LoVo (cell line): ENCODE results near the gene MYO3B.

Experiments used
- DNase-seq: peaks from one replicate; pipeline ENCODE4 v3.0.0-alpha.2; 2016; ENCODE audit warnings: low spot score

Gene MYO3B

DNA sequence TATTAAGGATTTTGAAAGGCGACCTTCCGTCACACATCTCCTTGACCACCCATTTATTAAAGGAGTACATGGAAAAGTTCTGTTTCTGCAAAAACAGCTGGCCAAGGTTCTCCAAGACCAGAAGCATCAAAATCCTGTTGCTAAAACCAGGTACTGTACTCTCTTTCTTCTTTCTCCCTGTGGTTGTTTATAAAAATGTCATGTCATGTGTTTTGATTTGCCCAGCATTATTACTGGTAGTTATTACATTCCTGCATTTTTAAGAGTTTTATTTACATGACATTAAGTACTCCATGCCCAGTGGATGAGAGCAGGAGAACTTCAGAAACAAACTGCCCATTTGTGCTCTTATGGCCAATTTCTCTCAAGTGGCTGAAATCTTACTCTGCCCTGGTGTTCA is 191.3 kb downstream of the MYO3B start:
- no peak for DNase-seq

DNA sequence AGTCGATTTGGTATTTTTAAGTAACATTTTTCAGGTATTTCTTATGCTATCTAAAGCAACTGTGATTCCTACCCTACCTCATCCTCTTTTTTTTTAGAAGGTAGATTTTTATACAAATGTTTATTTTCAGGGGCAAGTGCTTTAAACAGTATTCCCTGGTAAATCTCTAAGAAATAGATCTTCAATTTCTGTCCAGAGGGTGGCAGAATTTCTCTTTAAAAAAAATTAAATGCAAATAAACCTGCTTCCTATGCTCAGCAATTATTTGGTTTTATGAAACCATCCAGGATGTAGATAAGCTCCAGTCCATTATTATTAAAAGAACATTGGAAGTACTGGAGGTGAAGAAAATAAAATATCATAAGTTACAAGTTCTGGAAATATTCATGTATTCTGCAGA is 191.9 kb downstream of the MYO3B start:
- peak; percentile 22 for DNase-seq

GRCh38 chr2:170371231-170371998 is 193.5 kb downstream of the MYO3B start:
- no peak for DNase-seq

DNA sequence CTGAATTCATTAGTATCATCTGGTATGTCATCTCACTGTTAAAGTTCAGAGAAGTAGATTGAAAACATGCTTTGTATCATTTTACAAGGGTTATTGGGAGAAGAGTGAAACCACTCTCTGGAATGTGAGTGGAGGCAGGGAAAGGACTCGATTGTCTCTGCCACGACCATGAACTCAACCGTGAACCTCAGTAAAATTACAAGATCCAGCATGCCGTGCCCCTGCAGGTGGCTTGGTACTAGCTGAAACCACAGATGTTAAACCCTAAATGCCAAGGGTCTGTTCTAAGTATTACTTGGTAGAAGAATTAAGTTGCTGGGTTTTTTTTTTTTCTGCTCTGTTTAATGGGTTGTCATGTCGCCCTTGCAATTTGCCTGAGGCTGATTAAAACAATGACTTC is 197.2 kb downstream of the MYO3B start:
- no peak for DNase-seq

- DNase-seq, result peak; percentile 13
These were observed 199.7 kb downstream of the MYO3B start for GRCh38 chr2:170377500-170378207.

GRCh38 chr2:170380267-170380666 is 202.3 kb downstream of the MYO3B start:
- no peak for DNase-seq

- DNase-seq, result no peak
These were observed 203.7 kb downstream of the MYO3B start for GRCh38 chr2:170381678-170382077.

DNA sequence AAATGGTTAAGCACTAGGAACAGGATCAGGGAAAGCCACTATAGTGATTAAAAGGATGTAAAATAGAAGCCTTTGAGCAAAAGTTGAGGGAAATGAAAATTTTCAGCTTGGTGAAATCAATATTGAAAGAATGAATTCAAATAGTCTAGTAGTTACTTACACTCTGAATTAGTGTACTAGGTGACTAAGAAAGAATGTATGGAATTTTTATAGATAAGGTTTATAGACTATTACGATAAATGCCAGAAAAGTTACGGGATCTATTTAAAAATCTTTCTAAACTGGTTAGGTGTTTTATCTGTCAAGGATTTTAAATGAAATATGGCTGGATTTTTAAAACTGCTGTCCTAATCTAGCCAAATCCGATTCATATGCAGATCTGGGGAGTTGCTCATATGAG is 208.6 kb downstream of the MYO3B start:
- DNase-seq, result peak; percentile 38

- DNase-seq, result no peak
These were observed 213.1 kb downstream of the MYO3B start for GRCh38 chr2:170391018-170391417.

- no peak for DNase-seq
These were observed 213.8 kb downstream of the MYO3B start for GRCh38 chr2:170391697-170392096.

DNA sequence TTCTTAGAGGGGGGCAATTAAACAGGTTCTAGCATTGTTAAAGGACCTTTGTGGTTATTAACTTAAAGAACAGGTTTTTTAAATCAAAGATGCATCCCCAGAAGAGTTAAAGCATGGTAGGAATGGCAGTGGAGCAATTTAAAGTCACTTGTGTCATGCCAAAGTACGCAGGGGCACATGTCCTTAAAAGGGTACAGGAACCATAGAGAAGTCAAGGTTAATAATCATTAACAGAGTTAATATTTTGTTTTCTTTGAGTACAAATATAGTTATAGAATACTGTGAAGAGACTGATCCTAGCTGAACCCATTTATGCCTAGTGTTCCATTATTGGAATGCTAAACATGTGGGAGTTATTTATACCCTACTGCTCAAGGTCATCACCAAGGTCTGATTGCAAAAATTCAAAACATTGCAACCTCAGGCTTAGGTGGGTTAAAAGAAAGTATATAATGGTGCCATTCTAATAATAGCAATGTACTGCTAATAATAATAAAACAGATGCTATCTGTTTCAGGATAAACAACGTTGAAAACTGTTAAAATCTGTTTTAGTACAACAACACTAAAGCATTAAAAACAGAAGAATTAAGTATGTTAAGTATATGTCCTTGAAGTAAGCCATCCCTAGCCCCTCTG is 216.0 kb downstream of the MYO3B start:
- no peak for DNase-seq

DNA sequence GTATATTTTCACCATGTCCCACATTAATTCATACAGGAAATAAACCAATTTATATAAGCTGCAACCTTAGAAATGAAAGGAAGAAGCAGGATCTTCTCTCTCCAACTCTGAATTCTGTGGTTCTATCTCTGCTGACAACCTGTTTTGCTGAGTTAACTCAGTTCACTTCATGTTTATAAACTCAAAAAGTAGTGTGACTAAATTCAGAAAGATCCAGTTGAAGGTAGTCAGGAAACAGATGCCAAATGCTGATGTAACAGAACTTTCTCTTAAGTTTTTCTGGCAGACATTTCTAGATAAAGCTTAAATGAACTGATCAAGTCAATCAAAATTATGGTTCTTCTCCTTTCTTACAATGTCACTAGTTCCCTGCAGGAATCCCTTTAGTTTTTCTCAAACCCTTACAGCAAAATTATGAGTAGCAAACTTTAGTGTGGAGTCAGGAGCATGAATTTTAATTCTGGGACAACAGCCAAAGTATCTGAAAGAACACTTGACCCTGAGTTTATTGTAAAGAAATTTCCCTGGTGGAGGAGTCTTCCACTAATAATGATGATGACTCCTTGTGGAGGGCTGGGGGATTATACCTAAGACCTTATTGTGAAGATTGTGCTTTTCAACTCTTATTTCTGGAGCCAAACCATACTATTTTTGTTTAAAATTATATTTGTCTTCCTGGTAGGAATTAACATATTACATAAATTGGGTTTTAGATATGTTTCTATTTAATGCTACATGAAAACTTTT is 216.9 kb downstream of the MYO3B start:
- DNase-seq, result no peak

- peak; percentile 26 for DNase-seq
These were observed 219.0 kb downstream of the MYO3B start for GRCh38 chr2:170396799-170397459.

GRCh38 chr2:170401187-170401586 is 223.2 kb downstream of the MYO3B start:
- DNase-seq, result no peak

- no peak for DNase-seq
These were observed 226.9 kb downstream of the MYO3B start for GRCh38 chr2:170404846-170405245.

- DNase-seq, result no peak
These were observed 227.4 kb downstream of the MYO3B start for GRCh38 chr2:170405326-170405725.

DNA sequence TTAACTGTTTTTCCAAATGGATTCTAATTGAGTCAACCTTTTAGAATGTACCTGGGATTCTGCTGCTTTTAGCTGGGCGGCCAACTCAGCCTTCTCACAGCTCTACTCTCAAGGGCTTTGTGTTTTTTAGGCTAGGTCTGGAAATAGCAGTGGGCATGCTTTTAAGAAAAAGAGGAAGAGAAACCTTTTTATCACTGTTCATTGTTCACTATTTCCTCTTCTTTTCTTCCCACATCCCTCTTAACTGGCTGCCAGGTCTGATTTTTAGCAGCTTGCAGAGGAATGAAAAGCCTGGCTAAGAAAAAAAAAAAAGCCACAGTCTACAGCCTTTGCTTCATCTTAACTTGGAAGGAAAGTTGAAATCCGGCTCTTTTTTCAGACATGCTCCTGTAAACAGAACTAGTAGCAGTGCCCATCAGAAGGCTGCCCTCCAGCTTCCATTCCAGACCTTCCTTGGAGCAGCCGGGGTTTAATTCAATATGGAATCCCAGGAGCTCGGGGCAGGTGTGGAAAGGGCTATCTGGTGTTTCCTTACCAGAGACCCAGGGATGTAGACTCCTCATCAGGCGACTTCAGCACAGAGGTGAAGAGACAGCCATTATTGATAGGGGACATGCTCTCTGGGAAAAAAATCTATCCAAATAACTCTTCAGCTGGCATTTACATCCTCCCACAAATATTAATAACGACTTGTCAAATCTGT is 230.7 kb downstream of the MYO3B start:
- no peak for DNase-seq

DNA sequence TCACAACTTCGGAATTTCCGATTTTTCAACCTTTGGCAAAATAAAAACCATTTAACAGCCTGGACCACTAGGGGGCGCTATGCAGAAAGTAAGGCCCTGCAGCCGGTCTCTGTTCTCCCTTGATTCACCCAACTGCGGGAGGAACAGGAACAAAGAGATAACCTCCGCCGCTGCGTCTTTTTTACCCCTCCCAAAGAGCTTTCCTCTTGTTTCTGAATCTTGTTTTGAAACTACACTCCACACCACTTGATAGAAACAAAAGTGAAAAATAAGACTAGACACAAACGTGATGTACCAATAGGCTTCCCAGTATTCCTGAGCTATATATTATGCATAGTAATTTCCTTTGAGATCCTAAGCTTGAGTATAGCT is 231.2 kb downstream of the MYO3B start:
- DNase-seq, result peak; percentile 69

- no peak for DNase-seq
These were observed 233.7 kb downstream of the MYO3B start for GRCh38 chr2:170411660-170412059.

GRCh38 chr2:170420961-170421687 is 243.2 kb downstream of the MYO3B start:
- DNase-seq, result no peak

DNA sequence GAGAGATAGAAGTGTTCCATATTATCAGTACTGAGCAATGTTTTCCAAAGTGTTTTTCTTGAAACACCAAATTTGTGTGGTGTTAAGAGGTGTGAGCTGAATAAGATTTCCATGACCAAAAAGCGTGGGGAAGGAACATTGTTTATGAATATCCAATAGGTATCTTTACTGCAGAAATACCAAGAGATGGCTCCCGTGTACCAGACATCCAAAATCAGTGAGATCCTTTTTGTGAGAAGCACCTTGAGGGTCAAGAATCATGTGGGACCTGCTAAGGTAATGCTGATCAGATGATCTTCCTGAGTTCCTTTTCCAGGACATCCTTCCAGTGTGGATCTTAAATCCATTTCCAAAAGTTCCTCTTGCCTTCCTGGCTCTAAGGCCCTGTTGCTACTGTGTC is 246.0 kb downstream of the MYO3B start:
- no peak for DNase-seq
